ENCODE results near the gene FN3K.
"Not testable (repeated sequence)": the region's sequence is repeated elsewhere in the genome, so short reads cannot be mapped to it uniquely, and the experiment has no call there.

Gene FN3K

DNA sequence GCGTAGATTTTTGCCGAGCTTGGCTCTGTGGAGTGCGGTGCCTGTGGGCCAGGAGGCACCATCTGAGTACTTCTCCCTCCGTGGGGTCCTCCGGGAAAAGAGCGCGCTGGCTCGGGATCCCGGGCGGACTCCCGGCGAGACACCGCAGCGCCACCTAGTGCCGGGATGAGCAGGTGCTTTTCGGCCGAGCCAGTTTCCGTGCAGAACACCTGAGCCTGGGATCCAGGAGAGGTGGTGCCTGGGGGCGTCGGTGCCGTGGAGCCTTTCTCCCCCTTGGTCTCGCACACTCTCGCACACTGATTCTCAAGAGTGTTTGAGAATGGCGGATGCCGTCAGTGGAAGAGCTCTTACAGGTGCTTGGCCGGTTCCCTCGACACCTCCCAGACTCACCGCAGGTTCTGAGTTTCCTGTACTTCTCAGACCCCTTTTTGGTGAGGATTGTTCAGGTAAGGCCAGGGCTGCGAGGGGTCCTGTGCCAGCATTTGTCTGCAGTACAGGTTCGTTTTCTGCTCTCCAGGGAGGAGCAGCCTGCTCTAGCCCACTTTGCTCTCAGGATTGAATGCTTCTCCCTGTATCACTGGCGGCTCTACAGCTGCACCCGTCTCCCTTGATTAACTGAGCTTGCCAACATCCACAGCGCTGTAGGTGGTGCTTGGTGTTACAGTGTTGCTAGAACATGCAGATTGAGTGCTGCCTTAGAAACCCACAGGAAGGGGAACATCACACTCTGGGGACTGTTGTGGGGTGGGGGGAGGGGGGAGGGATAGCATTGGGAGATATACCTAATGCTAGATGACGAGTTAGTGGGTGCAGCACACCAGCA, 39.8 kb downstream of the FN3K start:
- no peak for DNase-seq

DNA sequence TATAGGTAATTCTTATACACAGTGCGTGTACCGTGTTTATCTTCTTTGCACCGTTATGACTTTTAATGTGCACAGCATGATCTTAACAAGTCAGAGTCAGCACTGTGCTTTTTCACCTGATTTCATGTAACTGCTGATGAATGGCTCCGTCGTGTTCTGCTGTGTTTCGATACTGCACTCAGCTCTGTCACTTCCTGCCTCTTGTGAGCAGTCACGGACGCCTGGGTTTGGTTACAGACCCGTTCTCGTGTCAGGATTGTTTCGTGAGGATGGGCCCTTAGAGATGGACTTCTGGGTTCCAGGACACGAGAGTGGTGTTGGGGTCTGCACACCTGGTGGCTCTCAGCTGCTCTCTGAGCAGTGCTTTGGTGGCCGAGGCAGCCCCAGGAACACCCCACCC, 41.0 kb downstream of the FN3K start:
- DNase-seq: no peak

DNA sequence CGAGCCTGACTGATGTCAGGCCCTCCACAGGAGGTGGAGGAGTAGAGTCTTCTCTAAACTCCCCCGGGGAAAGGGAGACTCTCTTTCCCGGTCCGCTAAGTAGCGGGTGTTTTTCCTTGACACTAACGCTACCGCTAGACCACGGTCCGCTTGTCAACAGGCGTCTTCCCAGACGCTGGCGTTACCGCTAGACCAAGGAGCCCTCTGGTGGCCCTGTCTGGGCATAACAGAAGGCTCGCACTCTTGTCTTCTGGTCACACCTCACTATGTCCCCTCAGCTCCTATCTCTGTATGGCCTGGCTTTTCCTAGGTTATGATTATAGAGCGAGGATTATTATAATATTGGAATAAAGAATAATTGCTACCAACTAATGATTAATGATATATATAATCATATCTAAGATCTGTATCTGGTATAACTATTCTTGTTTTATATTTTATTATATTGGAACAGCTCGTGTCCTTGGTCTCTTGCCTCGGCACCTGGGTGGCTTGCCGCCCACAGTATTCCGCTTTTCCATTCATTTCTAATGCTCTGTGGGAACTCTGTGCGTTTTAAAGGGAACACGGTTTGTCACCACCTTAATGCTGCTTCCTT, 42.5 kb downstream of the FN3K start:
- DNase-seq: not testable (repeated sequence)

DNA sequence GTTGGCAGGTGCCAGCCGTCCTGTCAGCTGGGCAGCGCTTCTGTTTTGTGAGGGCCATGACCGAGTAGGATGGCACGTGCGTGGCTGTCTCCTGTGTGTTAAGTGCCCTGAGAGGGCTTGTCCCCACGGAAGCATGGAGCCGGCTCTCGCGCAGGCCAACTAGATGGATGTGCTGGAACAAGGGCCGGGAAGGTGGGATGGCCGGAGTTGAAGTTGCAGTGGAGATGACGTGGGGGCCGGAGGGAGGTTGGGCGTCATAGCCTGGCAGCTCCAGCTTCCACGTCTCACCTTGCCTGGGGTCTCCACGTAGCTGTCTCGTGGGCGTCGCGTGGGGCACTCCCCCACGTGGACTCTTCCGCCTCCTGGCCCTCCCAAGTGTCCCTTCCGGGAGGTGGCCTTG, 44.1 kb downstream of the FN3K start:
- no peak for DNase-seq

DNA sequence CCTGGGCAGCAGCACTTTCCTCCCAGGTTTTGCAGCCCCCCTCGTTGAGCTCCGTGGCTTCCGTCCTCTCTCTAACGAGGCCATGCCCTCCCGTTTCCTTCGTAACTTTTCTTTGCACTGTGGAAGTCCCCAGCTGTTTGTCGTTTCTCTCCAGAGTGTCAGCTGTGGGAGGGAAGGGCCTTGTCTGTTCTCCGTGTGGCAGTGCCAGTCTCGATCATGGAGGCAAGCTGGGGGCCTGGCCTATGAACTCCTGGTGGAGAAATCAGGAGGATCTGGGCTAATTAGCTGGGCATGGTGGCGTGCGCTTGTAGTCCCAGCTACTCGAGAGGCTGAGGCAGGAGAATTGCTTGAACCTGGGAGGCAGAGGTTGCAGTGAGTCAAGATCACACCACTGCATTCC, 44.8 kb downstream of the FN3K start:
- DNase-seq: no peak

DNA sequence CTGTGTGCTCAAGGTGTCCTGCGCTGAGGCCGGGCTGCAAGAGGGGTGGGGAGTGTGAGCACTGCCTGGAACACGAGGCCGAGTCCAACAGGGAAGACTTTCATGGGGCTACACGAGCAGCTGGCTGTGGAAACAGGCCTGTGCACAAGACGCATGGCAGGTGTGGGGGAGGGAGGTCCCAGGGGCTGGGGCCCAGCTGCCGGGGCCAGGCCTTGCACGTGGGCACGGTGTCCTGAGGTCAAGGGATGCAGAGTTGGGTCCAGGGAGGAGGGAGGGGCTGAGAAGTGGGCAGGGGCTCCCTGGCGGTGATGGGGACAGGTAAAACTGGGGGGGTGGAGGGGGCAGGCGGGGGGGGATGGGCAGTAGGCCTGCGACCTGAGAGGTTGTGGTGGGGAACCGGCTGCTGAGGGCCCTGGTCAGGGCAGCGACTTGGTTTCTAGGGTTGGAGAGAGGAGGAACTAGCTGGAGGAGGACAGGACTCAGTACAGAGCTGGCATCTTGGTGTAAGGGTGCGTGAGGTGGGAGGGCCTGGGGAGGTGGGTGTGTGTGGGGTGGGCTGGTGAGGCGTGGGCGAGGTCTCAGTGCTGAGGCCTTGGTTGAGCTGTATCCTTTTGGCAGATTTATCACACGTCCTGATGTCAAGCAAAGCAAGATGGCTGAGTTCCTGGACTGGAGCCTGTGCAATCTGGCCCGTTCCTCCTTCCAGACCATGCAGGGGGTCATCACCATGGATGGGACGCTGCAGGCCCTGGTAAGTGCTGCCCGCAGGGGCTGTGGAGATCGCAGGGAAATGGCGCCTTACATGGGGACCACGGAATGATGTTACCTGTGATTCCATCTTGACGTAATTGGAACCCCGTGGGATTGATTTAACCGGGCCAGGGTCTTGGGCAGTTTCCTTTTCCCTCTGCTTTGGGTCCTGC, 45.8 kb downstream of the FN3K start:
- no peak for DNase-seq

DNA sequence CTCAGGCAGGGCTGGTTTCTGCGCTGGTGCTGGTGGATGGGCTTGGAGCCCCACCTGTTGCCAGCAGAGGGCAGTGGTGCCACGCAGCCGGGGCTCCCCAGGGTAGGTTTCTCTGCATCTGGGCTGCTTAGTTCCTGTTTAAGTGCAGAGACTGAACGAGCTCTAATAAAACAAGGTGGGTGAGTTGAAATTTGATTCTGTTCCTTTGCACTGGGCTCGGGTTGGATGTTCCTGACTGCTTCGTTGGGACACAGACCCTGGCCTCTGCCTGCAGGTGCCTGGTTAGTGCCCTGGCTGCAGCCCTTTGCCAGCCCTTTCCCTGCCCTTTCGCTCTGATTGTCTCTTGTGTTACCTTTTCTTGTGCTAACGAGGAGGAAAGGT, 46.5 kb downstream of the FN3K start:
- peak; percentile 80 for DNase-seq

DNA sequence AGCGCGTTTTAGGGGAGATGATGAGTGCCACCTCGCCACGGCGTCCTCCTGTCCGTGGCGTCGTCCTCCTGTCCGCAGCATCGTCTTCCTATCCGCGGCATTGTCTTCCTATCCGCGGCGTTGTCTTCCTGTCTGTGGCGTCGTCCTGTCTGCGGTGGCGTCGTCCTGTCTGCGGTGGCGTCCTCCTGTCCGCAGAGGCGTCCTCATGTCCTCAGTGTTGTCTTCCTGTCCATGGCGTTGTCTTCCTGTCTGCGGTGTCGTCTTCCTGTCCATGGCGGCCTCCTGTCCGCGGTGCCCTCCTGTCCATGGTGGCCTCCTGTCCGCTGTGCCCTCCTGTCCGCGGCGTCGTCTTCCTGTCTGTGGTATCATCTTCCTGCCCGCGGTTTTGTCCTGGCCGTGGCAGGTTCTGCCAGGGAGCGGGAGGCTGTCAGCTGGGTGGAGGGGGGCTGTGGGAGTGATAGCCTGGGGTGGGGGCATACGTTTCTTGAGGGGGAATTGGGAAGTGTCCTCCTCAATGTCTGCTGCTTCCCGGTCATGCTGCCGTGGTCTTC, 47.3 kb downstream of the FN3K start:
- no peak for DNase-seq

DNA sequence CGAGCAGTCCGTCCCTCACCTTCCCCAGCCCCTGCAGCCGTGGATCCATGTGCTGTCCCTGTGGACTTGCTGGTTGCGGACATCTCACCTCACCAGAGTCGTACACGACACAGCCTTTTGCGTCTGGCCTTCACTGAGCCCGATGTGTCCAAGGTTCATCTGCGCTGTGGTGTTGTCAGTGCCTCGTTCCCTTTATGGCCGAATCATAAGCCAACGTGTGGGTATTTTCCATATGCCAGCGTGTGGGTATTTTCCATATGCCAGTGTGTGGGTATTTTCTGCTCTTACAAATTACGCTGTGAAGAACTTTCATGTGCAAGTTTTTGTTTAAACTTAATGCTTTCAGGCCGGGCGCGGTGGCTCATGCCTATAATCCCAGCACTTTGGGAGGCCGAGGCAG, 48.1 kb downstream of the FN3K start:
- no peak for DNase-seq

DNA sequence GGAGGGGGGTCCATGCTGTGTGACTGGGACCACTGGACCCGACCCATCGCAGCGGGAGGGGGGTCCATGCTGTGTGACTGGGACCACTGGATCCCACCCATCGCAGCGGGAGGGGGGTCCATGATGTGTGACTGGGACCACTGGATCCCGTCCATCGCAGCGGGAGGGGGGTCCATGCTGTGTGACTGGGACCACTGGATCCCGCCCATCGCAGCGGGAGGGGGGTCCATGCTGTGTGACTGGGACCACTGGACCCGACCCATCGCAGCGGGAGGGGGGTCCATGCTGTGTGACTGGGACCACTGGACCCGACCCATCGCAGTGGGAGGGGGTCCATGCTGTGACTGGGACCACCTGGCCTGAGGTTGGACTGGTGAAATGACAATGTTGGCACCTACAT, 50.2 kb downstream of the FN3K start:
- DNase-seq: not testable (repeated sequence)

DNA sequence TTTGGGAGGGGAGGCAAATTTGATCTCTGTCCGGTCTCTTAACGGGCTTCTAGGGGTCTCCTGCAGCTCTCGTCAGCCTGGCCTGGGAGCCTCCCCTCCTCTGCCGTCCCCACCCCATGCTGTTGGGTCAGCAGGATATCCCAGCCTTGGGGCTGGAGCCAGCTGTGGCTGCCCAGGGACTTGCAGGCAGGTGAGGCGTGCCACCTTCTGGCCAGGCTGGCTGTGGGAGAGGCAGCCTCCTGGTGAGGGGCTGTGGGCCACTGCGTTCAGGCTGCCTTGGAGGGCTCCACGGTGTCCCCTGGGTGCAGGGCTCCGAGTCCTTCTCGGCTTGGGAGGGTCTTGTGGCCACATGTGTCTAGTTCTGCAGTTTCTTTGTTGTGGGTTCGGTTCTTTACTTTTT, 51.0 kb downstream of the FN3K start:
- peak; percentile 38 for DNase-seq

DNA sequence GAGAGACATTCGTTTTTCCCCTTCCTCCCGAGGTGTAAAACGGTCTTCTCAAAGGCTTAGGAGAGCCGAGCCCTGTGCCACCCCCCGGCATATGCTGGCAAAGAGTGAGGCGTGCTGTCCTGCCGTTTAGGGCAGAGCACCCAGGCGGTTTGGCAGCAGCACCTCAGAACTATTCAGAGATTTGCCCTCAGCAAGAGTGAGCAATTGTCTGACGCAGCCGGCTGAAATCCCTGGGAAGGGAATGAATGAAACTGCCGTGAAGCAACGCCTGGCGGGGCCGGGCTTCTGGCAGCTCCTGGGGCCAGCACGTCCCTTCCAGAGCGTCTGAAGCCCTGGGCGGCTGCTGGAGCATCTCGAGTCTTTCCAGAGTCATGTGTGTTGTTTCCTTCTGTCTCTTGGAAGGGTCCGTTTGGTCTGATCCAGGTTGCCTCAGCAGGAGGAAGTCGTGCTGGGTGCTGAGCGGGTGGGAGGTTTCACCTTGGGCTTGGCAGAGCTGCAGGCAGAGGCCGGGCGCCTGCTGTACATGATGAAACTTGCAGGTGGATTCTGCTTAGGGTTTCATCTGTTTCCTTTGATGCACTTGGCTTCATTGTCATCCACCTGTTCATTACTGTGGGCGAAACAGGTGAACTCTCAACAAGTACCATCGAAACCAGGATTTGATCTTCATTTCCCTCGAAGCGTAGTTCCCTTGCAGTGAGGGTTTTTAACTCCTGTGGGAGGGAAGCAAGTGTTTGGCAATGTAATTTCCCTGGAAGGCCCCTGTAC, 51.9 kb downstream of the FN3K start:
- peak; percentile 93 for DNase-seq

DNA sequence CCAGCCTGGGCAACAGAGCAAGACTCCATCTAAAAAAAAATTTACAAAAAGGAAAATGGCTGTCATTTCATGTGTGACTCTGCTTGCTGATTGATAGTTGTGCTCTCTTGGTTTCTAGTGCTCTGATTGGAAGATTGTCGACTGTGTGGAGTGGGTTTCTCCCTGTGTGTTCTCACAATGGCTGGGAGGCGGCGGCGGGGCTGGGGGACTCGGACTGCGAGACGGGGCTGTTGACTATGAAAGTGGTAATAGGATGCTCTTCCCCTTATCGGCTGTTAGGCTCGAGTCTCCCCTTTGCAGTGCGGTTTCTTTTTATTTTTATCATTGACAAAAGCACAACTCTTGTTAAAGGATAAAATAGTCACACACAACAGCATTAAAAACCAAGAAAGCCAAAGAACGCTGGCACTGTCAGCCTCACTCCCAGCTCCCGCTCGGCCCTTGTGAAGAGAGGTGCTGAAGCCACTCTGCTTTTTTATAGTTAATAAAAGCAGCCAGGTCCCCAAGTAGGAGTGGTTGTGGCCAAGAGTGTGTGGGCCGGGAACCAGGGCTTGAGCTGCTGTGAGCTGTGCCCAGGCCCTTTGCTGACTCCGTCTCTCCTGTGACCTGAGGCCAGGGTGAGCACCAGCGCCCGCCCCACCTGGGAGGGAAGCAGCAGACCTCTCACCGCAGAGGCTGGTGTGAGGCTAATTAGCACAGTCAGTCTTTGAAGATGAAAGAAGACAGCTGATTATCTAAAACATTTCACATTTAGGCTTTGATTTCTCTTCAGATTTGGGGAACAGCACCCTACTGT, 53.0 kb downstream of the FN3K start:
- DNase-seq: peak; percentile 57

DNA sequence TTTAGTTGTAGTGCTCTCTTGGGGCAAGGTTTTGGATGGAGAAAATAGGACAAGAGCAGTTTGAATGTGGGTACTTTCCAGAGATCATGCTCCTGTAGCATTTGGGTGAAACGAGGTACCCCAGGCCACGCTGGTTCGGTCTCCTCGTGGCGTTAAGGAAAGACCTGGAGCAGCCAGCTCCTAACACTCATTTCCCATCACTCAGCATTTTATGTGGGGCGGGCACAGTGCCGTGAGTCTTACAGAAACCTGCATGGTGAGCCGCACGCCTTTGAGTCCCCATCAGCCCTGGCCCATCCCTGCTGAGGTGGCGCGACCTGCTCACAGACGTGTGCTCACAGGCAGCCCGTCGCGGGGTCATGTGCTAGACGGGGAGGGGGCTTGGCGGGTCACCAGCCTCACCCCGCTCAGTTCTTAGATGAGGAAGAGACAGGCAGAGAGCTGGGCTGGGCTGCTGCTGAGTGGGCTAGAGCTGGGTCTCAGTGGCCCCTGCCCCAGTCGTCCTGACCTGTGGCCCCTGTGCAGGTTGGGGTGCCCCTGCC, 53.7 kb downstream of the FN3K start:
- peak; percentile 61 for DNase-seq

DNA sequence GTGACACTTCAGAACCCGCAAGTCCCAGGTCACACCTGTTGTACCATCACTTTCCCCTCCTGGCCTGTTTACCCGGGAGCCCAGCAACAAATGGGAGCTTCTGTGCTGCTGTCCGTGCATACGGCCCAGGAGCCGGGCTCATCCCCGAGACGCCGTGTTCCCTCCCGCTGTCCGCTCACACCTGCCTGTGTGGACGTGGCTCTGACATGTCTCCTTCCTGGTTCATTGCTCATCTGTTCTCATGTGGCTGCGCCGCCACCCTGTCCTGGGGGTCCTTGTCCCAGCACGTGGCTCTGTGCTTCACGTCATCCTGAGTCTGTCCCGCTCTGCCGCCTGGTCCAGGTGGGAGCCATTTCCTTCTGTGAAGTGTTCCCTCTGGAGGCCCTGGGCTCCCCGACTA, 54.4 kb downstream of the FN3K start:
- DNase-seq: no peak

DNA sequence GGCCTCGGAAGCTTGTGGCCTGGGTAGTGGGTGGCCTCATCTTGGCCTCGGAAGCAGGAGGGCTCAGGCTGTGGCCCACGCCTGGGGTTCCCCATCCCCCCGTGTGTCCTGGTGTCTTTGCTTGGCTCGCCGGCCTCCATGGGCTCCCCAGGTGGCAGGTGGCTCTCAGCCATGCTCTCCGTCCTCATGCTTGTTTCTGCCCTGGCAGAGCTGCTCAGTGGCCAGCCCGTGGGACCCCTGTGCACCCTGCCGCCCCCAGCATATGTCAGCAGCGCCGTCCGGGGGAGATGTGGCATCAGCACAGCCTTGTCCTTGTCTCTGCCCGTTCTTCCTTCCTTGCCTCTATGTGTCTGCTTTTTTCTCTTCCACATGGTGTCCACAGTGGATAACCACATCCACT, 55.0 kb downstream of the FN3K start:
- no peak for DNase-seq

DNA sequence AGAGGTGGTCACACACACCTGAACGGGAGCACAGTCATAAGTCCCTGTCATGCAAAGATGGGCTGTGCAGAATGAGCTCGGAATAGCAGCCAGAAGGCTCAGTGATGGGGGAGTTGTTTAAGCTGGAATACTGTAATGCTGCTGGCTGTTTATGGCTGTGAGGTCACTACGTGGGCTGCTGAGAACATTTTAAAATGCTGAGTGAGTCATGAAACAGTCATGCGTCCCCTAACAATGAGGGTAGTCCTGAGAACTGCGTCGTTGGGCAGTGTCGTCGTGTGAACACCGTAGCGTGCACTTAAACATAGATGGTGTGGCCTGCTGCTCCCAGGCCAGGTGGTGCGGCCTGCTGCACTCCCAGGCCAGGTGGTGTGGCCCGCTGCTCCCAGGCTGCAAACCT, 56.1 kb downstream of the FN3K start:
- no peak for DNase-seq

DNA sequence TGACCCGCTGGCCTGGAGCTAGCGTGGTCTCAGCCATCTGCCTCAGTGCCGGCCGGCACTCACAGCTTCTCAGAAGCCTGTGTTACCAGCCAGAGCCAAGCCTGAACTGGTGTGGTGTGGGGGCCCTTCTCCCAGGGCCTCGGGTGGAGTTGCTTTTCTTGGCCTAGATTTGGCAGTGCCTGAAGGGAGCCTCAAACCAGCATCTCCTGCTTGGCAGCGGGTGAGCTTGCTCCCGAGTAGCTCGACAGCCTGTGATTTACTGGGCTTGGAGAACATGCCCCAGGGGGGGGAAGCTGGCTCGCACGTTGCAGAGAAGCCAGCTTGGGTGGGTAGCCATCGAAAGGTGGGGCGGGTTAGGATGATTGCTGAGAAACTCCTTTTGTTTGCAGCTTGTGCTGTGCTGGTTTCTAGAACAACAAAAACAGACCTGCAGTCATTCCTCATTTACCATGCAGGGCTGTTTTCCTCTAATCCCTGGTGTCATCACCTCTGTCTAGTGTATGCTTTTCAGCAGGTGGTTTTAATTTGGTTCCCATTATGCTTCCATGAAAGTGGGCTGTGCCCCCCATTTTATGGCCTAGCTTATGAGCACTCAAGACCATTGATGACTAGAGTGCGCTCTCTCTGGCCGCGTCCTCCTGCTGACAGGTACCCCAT, 58.7 kb downstream of the FN3K start:
- DNase-seq: peak; percentile 77

DNA sequence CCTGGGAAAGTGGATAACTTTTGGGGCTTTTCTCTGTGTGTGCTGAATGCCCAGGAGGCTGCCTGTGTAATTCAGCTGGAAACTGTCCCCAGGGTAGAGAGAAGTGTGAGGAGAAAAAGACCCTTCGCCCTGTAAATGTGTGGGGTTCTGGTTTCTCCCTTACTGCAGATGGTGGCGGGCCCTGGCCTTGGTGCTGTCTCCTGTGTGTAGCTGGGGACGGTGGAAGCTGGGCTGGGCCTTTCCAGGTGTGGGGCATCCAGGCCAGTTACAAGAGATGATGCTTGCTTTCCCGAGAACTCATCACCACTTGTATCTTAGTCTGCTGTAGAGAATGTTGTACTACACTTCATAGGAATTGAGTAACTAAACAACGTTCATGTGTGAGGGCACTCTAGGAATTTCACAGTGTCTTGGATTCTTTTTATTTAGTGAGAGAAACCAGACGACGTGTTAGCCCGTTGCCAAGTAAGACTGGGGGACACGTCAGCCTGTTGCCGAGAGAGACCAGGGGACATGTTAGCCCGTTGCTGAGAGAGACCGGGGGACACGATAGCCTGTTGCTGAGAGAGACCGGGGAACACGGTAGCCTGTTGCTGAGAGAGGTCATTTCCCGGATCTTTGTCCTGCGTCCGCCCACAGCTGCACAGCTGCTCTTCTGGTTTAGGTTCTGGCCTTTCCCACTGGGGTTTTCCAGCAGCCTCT, 59.5 kb downstream of the FN3K start:
- DNase-seq: no peak

DNA sequence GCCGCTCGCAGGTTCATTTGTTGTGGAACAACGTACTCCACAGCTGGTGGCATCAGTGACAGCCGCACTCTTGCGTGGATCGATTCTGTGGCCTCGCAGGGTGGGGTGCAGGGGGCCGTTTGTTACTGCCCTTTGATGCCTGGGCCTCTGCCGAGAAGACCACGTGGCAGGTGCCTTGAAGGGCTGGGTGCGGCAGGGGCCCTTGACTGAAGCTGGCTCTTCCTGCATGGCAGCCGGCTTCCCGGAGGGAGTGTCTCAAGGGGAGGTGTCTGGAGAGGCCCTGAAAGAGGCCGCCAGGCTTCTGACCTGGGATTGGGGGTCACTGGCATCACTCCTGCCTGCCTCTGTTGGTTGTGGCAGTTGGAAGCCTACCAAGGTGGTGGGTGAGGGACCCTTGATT, 60.2 kb downstream of the FN3K start:
- DNase-seq: peak; percentile 80
